OCI-LY3 (cell line): ENCODE data around the gene FGGY.

Source experiments
- H2AFZ ChIP-seq: fragments of 200-600, 300-600 bp; shearing (Covaris generic); 2 replicates; pipeline ENCODE4 v1.6.0; 2014; ENCODE audit warnings: antibody characterized with exemption, low read depth, low read length
- H3K27ac ChIP-seq: fragments of 200-600, 300-600 bp; sonication (generic); 2 replicates; pipeline ENCODE4 v1.5.1; 2014; ENCODE audit warnings: mild to moderate bottlenecking, low read length, moderate library complexity, mixed read lengths
- H3K27me3 ChIP-seq: fragments of 200-600, 300-600 bp; sonication (generic); 2 replicates; pipeline ENCODE4 v1.6.1; 2014; ENCODE audit warnings: low read depth, low read length, mixed read lengths
- H3K36me3 ChIP-seq: fragments of 200-600, 300-600 bp; sonication (generic); replicated peaks from 2 replicates; pipeline ENCODE3; 2014; ENCODE audit warnings: low read depth, low read length, mixed read lengths
- H3K4me1 ChIP-seq: fragments of 300-600, 200-600 bp; sonication (generic); 2 replicates; pipeline ENCODE4 v1.6.1; 2014; ENCODE audit warnings: low read length, mixed read lengths
- H3K4me2 ChIP-seq: fragments of 200-600, 300-600 bp; sonication (generic); 2 replicates; pipeline ENCODE4 v1.6.1; 2014; ENCODE audit warnings: low read length, mixed read lengths
- H3K4me3 ChIP-seq: fragments of 300-600, 200-600 bp; sonication (generic); 2 replicates; pipeline ENCODE4 v1.5.1; 2014; ENCODE audit warnings: antibody characterized with exemption, mild to moderate bottlenecking, low read length, moderate library complexity
- H3K79me2 ChIP-seq: fragments of 300-600, 200-600 bp; shearing (Covaris generic); 2 replicates; pipeline ENCODE4 v1.6.1; 2014; ENCODE audit warnings: mild to moderate bottlenecking, low read length, mixed read lengths
- H3K9ac ChIP-seq: fragments of 300-600, 200-600 bp; shearing (Covaris generic); 2 replicates; pipeline ENCODE4 v1.6.0; 2014; ENCODE audit warnings: mild to moderate bottlenecking, low read length, moderate library complexity
- H3K9me3 ChIP-seq: fragments of 200-600, 300-600 bp; shearing (Covaris generic); 2 replicates; pipeline ENCODE4 v1.6.1; 2014; ENCODE audit warnings: low read length, mixed read lengths; ENCODE audit not compliant: insufficient read depth
- H4K20me1 ChIP-seq: fragments of 200-600, 300-600 bp; sonication (generic); 2 replicates; pipeline ENCODE4 v1.6.1; 2016; ENCODE audit warnings: low read length, mixed read lengths; ENCODE audit not compliant: insufficient read depth
- CTCF ChIP-seq: fragments of 200-600, 300-600 bp; sonication (generic); IDR thresholded peaks from 2 replicates; pipeline ENCODE4 v1.5.1; 2014; ENCODE audit warnings: antibody characterized with exemption, low read length, low read depth
- EZH2phosphoT487 ChIP-seq: fragments of 200-600 bp; shearing (Covaris generic); IDR thresholded peaks from 2 replicates; pipeline ENCODE4 v1.6.1; 2018; ENCODE audit warnings: antibody characterized with exemption, mixed run types, low read depth

The FGGY gene

GRCh38 chr1:59803458-59804038 lies 506.7 kb downstream of the FGGY start:
- H3K9ac ChIP-seq, result no peak overlapping the region
- no peak for TF ChIP-seq CTCF
- no peak for TF ChIP-seq EZH2phosphoT487
- H3K9me3 ChIP-seq, result no peaks in the 10 kb centered on the region
- H3K27me3 ChIP-seq, result no peaks in the 10 kb centered on the region
- H3K4me1 ChIP-seq, result no peaks in the 10 kb centered on the region
- no peak overlapping the region for H3K4me2 ChIP-seq
- no peaks in the 10 kb centered on the region for H4K20me1 ChIP-seq
- H3K27ac ChIP-seq, result no peak overlapping the region
- H3K36me3 ChIP-seq, result no peaks in the 10 kb centered on the region
- H2AFZ ChIP-seq, result no peak overlapping the region
- no peak overlapping the region for H3K4me3 ChIP-seq
- no peaks in the 10 kb centered on the region for H3K79me2 ChIP-seq

GRCh38 chr1:59804301-59804700 lies 507.4 kb downstream of the FGGY start:
- H3K79me2 ChIP-seq, result no peaks in the 10 kb centered on the region
- no peak overlapping the region for H3K4me2 ChIP-seq
- H3K27me3 ChIP-seq, result no peaks in the 10 kb centered on the region
- TF ChIP-seq CTCF (no peak), EZH2phosphoT487 (no peak)
- H3K27ac ChIP-seq, result no peak overlapping the region
- H3K36me3 ChIP-seq, result no peaks in the 10 kb centered on the region
- no peaks in the 10 kb centered on the region for H4K20me1 ChIP-seq
- no peaks in the 10 kb centered on the region for H3K9me3 ChIP-seq
- H2AFZ ChIP-seq, result no peak overlapping the region
- no peaks in the 10 kb centered on the region for H3K4me1 ChIP-seq
- H3K9ac ChIP-seq, result no peak overlapping the region
- H3K4me3 ChIP-seq, result no peak overlapping the region

- no peak overlapping the region for H3K9ac ChIP-seq
- no peaks in the 10 kb centered on the region for H3K27me3 ChIP-seq
- TF ChIP-seq CTCF (no peak), EZH2phosphoT487 (no peak)
- H3K4me2 ChIP-seq, result no peak overlapping the region
- no peak overlapping the region for H3K4me3 ChIP-seq
- H3K9me3 ChIP-seq, result no peaks in the 10 kb centered on the region
- no peaks in the 10 kb centered on the region for H3K4me1 ChIP-seq
- no peaks in the 10 kb centered on the region for H3K36me3 ChIP-seq
- H4K20me1 ChIP-seq, result no peaks in the 10 kb centered on the region
- H3K79me2 ChIP-seq, result no peaks in the 10 kb centered on the region
- no peak overlapping the region for H3K27ac ChIP-seq
- no peak overlapping the region for H2AFZ ChIP-seq
These were observed 508.7 kb downstream of the FGGY start for GRCh38 chr1:59805554-59805953.
